Measurements from ENCODE around the gene P4HA1. TPM values are rescaled to one million over a fixed set of nuclear protein-coding genes. Genes with fewer than 3 reads are reported as not detected.
"Not testable (repeated sequence)": the region's sequence is repeated elsewhere in the genome, so short reads cannot be mapped to it uniquely, and the experiment has no call there.

P4HA1 gene
- total and polyA plus RNA-seq, 10 donors: 5.3 to 74.1 (median 28.0) TPM

- no peak for TF ChIP-seq POLR2AphosphoS5 (IDR thresholded peaks at IDR 0.05)
- intact Hi-C loops (cut with DNase I; ENCODE audit: low total_unique reads): no loop called here
- Histone ChIP-seq H3K36me3 (peaks cover 0 to 95% (median 48%) of the 10 kb centered on the region in 6 donors), H3K27me3 (replicated peaks in 1 of 7) (no peaks in the 10 kb centered on the region), H3K4me3 (no peak overlapping the region), H3K4me1 (no peaks in the 10 kb centered on the region), H3K27ac (no peak overlapping the region), H3K9me3 (no peaks in the 10 kb centered on the region)
- 86 to 95% (median 89%) methylated on average over 2 of the region's 2 CpGs for WGBS, 5 donors
- no peak for DNase-seq
Observed at GRCh38 chr10:73043766-73044377, 52.8 kb downstream of the P4HA1 start.

- H3K9me3 ChIP-seq: no peaks in the 10 kb centered on the region
- H3K4me3 ChIP-seq: no peak overlapping the region
- 96 to 100% (median 100%) methylated on average over 1 of the region's 1 CpG for WGBS, 5 donors
- no peak overlapping the region for H3K27ac ChIP-seq
- TF ChIP-seq POLR2A (IDR thresholded peaks at IDR 0.05) (no peak), CTCF (IDR thresholded peaks at IDR 0.05 in 8 of 11, conservative IDR thresholded peaks at IDR 0.05 in 3 of 11) (no peak)
- no peaks in the 10 kb centered on the region for H3K27me3 ChIP-seq (replicated peaks in 1 of 7)
- peaks cover 0 to 93% (median 45%) of the 10 kb centered on the region in 6 donors for H3K36me3 ChIP-seq
- no peak for DNase-seq
- H3K4me1 ChIP-seq: no peaks in the 10 kb centered on the region
- intact Hi-C loops (cut with DNase I; ENCODE audit: low total_unique reads): no loop called here
Observed at GRCh38 chr10:73043319-73043718, 53.3 kb downstream of the P4HA1 start.

GRCh38 chr10:73042130-73042529 lies 54.5 kb downstream of the P4HA1 start:
- Histone ChIP-seq H3K27me3 (replicated peaks in 1 of 7) (no peaks in the 10 kb centered on the region), H3K4me1 (no peaks in the 10 kb centered on the region), H3K9me3 (no peaks in the 10 kb centered on the region), H3K4me3 (no peak overlapping the region), H3K27ac (no peak overlapping the region), H3K36me3 (peaks cover 0 to 89% (median 42%) of the 10 kb centered on the region in 6 donors)
- DNase-seq: no peak
- intact Hi-C loops (cut with DNase I; ENCODE audit: low total_unique reads): no loop called here
- 88 to 98% (median 91%) methylated on average over 5 of the region's 5 CpGs for WGBS, 5 donors
- TF ChIP-seq POLR2AphosphoS5 (IDR thresholded peaks at IDR 0.05): no peak
- TF ChIP-seq CTCF (IDR thresholded peaks at IDR 0.05 in 8 of 11, conservative IDR thresholded peaks at IDR 0.05 in 3 of 11): no peak
- TF ChIP-seq POLR2A (IDR thresholded peaks at IDR 0.05): no peak

- TF ChIP-seq CTCF (IDR thresholded peaks at IDR 0.05 in 8 of 11, conservative IDR thresholded peaks at IDR 0.05 in 3 of 11) (no peak), POLR2A (IDR thresholded peaks at IDR 0.05) (no peak), POLR2AphosphoS5 (IDR thresholded peaks at IDR 0.05) (no peak)
- WGBS, 5 donors: 84 to 89% (median 86%) methylated on average over 3 of the region's 3 CpGs
- H3K27me3 ChIP-seq (replicated peaks in 1 of 7): no peaks in the 10 kb centered on the region
- no peaks in the 10 kb centered on the region for H3K9me3 ChIP-seq
- no peak for DNase-seq
- intact Hi-C loops (cut with DNase I; ENCODE audit: low total_unique reads): no loop called here
- peak overlapping the region in 1 of 8 donors; percentile 9 for H3K27ac ChIP-seq
- no peak overlapping the region for H3K4me3 ChIP-seq
- peaks cover 0 to 89% (median 35%) of the 10 kb centered on the region in 6 donors for H3K36me3 ChIP-seq
- no peaks in the 10 kb centered on the region for H3K4me1 ChIP-seq
Observed at GRCh38 chr10:73039635-73040034, 57.0 kb downstream of the P4HA1 start.

GRCh38 chr10:73036285-73036684 lies 60.4 kb downstream of the P4HA1 start:
- H3K4me3 ChIP-seq; DNase-seq; H3K27me3 ChIP-seq (replicated peaks in 1 of 7); H3K9me3 ChIP-seq; intact Hi-C loops (cut with DNase I; ENCODE audit: low total_unique reads); H3K4me1 ChIP-seq; H3K27ac ChIP-seq: not testable (repeated sequence)
- H3K36me3 ChIP-seq: peaks cover 0 to 85% (median 16%) of the 10 kb centered on the region in 6 donors
- WGBS, 5 donors: 91 to 97% (median 96%) methylated on average over 6 of the region's 6 CpGs

All from spleen (tissue), 11 donors.